ENCODE data around the gene ZNF396.

- no peak for TF ChIP-seq NR2C2 (CRISPR knock-in tag; IDR thresholded peaks at IDR 0.05)
- no peak for TF ChIP-seq CREB1 (CRISPR knock-in tag; IDR thresholded peaks at IDR 0.05)
- no peak for TF ChIP-seq CTCF (IDR thresholded peaks at IDR 0.05)
Observed at GRCh38 chr18:35334212-35334611, 42.9 kb downstream of the ZNF396 start.
